ENCODE measurements around the gene VWA7.

Gene VWA7

GRCh38 chr6:31730631-31731086 is 46.5 kb downstream of the VWA7 start:
- no peak for DNase-seq (ENCODE audit: low read depth in 1 of 2, low spot score in 1 of 2)

DNA sequence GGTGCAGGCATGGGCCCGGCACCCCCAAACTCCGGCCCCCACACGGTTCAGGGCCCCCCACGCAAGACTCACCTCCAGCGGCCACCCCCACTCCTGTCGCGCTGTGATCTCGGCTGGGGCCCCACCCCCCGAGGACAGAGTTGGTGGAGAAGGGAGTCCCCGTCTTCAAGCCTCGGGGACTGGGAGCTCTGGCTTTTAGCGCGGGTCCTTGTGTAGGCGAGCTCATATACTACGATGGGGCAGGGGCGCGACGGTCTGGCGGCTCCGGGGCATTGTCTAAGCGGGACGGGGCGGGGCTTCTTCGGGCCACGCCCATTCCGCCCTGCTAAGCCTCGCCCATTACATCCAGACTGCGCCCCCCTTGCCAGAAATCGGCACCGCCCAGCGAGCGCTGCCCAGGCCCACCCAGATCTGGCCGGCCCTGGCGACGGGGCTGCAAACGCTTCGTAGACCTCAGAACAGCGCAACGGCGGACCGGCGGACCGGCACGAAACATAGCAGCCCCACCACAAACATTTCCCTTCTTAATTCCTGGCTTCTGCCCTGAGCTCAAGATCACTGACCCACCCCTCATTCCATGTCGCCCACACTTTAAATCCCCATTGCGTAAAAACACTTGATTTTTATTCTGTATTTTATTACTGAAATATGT is 47.0 kb downstream of the VWA7 start:
- peak; percentile 38 to 54 for DNase-seq (ENCODE audit: low read depth in 1 of 2, low spot score in 1 of 2)

DNA sequence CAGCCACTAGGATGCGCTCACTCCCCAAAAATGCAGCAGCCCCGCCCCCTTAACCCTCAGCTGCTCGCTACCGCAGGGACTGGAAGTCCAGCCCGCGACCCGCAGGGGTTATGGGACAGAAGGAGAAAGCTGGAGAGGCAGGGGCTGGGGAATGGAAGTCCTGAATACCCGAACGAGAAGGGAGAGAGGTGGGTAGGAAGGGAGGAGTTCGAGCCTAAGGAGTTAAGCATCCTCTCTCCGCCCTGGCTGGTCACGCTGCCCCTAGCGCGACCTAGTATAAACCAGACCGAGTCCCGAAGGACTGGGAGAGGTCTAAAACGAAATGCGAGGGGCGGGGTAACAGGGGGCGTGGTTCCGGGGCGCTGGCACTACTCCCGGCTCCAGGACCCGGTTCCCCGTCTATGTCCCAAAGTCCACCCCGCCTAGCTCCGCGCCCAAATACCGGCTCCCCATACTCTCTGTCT is 47.6 kb downstream of the VWA7 start:
- DNase-seq (ENCODE audit: low read depth in 1 of 2, low spot score in 1 of 2), result peak; percentile 59 to 61

- DNase-seq (ENCODE audit: low read depth in 1 of 2, low spot score in 1 of 2), result no peak
Observed at GRCh38 chr6:31728767-31729514, 48.2 kb downstream of the VWA7 start, which contains the start of gene DDAH2. DDAH2 (minus strand) TSS chr6:31729299; CDS start chr6:31729161, 138 bp downstream.

- DNase-seq (ENCODE audit: low read depth in 1 of 2, low spot score in 1 of 2), result no peak
Observed at GRCh38 chr6:31727717-31728671, 49.1 kb downstream of the VWA7 start.

DNA sequence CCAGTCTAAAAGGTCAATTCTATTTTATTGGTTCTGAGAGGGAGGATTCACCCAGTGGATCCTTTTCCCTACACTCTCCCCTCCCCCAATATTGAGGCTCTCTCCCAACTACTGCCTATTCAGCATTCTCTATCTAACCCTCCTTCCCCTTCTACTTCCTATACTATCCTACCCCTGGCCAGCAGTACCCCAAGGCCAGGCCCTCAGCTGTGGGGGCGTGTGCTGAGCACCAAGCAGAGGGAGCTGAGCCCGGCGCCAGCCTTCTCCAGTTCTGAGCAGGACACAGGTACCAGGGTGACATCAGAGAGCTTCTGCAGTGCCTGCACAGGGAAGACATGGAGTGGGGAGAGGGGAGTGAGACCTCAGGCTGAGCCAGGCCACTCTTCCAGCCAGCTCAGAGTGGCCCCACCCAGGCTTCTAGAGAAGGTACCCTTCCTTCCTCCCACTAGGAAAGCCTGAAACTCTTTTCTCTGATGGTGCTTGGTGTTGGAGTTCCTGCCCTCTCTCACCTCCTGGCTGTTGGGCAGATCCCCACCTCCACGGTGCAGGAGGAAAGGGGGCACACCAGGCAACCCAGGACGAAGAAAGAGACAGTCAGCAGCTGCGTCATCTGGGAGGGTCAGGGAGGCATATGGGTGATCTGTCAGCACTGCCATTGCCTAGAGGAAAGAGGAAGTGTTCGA is 50.0 kb downstream of the VWA7 start:
- DNase-seq (ENCODE audit: low read depth in 1 of 2, low spot score in 1 of 2), result no peak

DNA sequence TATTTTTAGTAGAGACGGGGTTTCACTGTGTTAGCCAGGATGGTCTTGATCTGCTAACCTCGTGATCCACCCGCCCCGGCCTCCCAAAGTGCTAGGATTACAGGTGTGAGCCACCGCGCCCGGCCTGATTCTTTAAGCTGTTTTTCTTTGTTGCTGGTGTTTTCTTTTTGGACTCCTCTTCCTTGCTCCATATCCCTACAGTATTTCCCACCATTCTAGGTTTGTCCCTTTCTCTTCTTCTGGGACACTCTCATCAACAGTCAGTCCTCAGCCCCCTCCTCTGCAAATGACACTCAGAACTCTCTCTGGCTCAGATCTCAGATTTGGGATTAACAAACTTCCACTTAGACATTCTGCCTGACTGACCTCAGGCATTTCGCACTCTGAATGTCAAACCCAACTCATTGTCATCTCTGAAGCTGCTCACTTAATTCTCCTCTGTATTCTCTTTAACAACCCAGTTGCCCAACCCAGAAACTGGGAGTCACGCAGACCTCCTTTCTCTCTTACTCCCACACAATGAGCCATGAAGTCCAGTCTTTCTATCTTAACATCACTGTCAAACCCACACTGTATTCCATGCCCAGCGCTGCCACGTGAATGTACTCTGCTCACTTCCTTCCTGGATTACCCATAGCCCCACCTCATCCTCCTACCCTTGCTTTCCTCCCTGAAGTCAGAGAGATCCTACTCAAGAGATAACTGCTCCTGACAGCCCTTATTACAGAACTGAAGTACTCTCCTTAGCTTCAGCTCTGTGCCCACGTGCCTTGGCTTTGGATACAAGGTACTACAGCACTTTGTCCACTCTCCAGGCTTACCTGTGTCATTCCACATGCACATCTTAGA is 51.4 kb downstream of the VWA7 start:
- no peak for DNase-seq (ENCODE audit: low read depth in 1 of 2, low spot score in 1 of 2)

DNA sequence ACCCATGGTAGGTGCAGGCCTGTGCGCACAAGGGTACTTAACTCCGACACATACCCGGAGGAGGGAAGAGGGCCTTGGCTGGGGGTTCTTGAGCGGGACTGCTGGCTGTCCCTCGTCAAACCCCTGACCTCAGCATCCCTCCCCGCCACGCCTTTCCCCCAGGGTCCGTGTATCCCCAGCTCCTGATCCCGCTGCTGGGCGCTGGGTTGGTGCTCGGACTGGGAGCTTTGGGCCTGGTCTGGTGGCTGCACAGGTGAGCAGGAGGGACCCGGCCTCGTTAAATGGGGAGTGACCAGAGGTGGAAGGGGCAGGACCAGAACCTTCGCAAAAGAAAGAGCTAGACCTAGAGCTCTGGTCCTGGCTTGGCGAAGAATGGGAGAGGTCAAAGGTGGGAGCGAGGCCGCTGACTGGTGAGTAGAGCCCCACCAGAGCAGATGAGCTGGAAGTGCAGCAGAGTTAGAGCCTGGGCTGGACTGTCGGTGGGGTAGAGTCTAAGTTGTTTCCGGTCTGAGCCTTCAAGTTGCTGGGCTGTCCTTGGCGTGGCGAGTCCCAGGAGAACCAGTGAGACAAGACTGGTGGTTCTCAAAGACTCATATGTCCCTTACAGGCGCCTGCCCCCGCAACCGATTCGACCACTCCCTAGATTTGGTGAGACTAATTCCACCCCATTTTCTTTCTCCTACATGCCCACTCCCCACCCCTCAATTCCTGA is 53.0 kb downstream of the VWA7 start:
- DNase-seq (ENCODE audit: low read depth in 1 of 2, low spot score in 1 of 2), result no peak

GRCh38 chr6:31723245-31723979 is 53.7 kb downstream of the VWA7 start, which contains the start of gene MPIG6B:
MPIG6B (plus strand) TSS chr6:31723373; CDS start chr6:31723384, 11 bp downstream.
- no peak for DNase-seq (ENCODE audit: low read depth in 1 of 2, low spot score in 1 of 2)

- DNase-seq (ENCODE audit: low read depth in 1 of 2, low spot score in 1 of 2), result no peak
Observed at GRCh38 chr6:31722173-31722572, 55.0 kb downstream of the VWA7 start.

GRCh38 chr6:31721351-31722020 is 55.6 kb downstream of the VWA7 start, which contains the start of gene LY6G6C:
LY6G6C (minus strand) TSS chr6:31721746; CDS start chr6:31721679, 67 bp downstream.
- no peak for DNase-seq (ENCODE audit: low read depth in 1 of 2, low spot score in 1 of 2)

- no peak for DNase-seq (ENCODE audit: low read depth in 1 of 2, low spot score in 1 of 2)
Observed at GRCh38 chr6:31720196-31720770, 56.8 kb downstream of the VWA7 start.

GRCh38 chr6:31719001-31719400 is 58.1 kb downstream of the VWA7 start:
- no peak for DNase-seq (ENCODE audit: low read depth in 1 of 2, low spot score in 1 of 2)

DNA sequence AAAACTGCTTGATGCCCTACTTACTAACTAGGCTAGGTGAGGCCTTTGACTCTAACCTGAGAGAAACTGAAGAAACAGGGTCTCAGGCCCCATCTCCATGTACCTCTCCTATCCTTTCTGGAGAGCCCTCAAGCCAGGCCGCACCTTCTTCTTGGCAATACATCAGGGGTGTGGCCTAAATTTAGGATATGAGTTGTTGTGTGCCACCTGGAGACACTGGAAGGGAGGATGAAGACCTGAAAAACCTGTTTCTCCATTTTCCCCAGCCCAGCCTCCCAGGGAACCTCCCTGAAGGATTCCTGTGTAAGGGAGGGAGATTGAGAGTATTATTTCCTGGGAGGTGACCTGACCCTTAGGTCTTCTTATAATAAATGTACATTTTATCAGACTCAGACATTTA is 58.9 kb downstream of the VWA7 start:
- DNase-seq (ENCODE audit: low read depth in 1 of 2, low spot score in 1 of 2), result no peak

DNA sequence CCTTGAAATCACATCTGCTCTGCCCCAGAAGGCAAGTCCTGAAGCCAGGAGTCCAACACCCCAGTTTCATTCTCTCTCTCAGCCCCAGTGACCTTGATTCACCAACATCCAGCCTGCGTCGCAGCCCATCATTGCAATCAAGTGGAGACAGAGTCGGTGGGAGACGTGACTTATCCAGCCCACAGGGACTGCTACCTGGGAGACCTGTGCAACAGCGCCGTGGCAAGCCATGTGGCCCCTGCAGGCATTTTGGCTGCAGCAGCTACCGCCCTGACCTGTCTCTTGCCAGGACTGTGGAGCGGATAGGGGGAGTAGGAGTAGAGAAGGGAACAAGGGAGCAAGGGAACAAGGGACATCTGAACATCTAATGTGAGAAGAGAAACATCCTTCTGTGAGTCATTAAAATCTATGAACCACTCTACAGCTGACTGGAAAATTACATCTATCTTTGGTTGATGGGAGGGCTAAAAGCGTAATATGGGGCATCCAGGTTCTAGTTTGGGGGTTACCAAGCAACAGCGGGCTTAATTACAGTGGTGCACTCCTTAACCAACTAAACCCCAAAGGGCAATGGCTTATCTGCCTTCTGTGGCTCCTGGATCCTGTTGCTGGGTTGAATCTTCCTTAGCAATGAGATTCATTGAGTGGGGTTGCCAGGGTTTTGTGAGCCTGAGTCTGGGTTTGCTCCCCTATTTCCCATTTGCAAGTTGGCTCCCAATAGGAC is 59.5 kb downstream of the VWA7 start:
- no peak for DNase-seq (ENCODE audit: low read depth in 1 of 2, low spot score in 1 of 2)
